Astrocyte (in vitro differentiated cells and primary cell): ENCODE data around the gene NKAIN2.

ENCODE experiments used
- EZH2 ChIP-seq: IDR thresholded peaks from 2 replicates; pipeline ENCODE4 v1.6.1; 2012; ENCODE audit warnings: mild to moderate bottlenecking, low read length, inconsistent platforms; ENCODE audit not compliant: insufficient read depth
- TF ChIP-seq, protein P1 (sequence below): IDR thresholded peaks from 2 replicates; pipeline ENCODE4 v1.5.1; 2011; ENCODE audit warnings: low read depth, mild to moderate bottlenecking, inconsistent platforms, low read length, moderate library complexity; ENCODE audit not compliant: insufficient read depth

GRCh38 chr6:124282541-124282940, 478.9 kb downstream of the NKAIN2 start:
- TF ChIP-seq, protein P1, sequence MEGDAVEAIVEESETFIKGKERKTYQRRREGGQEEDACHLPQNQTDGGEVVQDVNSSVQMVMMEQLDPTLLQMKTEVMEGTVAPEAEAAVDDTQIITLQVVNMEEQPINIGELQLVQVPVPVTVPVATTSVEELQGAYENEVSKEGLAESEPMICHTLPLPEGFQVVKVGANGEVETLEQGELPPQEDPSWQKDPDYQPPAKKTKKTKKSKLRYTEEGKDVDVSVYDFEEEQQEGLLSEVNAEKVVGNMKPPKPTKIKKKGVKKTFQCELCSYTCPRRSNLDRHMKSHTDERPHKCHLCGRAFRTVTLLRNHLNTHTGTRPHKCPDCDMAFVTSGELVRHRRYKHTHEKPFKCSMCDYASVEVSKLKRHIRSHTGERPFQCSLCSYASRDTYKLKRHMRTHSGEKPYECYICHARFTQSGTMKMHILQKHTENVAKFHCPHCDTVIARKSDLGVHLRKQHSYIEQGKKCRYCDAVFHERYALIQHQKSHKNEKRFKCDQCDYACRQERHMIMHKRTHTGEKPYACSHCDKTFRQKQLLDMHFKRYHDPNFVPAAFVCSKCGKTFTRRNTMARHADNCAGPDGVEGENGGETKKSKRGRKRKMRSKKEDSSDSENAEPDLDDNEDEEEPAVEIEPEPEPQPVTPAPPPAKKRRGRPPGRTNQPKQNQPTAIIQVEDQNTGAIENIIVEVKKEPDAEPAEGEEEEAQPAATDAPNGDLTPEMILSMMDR: no peak
- no peak for TF ChIP-seq EZH2
